Measurements from ENCODE around the gene CCNB3.
"Not testable (repeated sequence)": the region's sequence is repeated elsewhere in the genome, so short reads cannot be mapped to it uniquely, and the experiment has no call there.

Gene CCNB3

GRCh38 chrX:50200907-50201306 is 3.7 kb upstream of the CCNB3 start, which contains the start of gene AKAP4:
Gene AKAP4 (minus strand): TSS chrX:50201007. CDS start chrX:50200889, 118 bp downstream.
- Mint-ChIP-seq H3K4me3 (no peak within 1 kb of the TSS), H3K4me1 (peaks cover 16% of the 10 kb centered on the region), H3K36me3 (ENCODE audit: insufficient read depth) (peaks cover 6% of the 10 kb centered on the region), H3K27ac (ENCODE audit: low read depth) (no peak within 1 kb of the TSS), H3K27me3 (peaks cover 11% of the 10 kb centered on the region), H3K9me3 (no peaks in the 10 kb centered on the region)
- ATAC-seq (replicated peaks; ENCODE audit: extremely low read depth, poor library complexity, severe bottlenecking) (no peak), DNase-seq (ENCODE audit: low spot score in 2 of 2) (no peak)

- Mint-ChIP-seq H3K36me3 (ENCODE audit: insufficient read depth) (peaks cover 6% of the 10 kb centered on the region), H3K9me3 (no peaks in the 10 kb centered on the region), H3K27me3 (peaks cover 11% of the 10 kb centered on the region), H3K27ac (ENCODE audit: low read depth) (no peak overlapping the region), H3K4me3 (no peak overlapping the region), H3K4me1 (peaks cover 16% of the 10 kb centered on the region)
- DNase-seq (ENCODE audit: low spot score in 2 of 2) (no peak), ATAC-seq (replicated peaks; ENCODE audit: extremely low read depth, poor library complexity, severe bottlenecking) (no peak)
These were observed 2.0 kb upstream of the CCNB3 start for GRCh38 chrX:50202539-50202938.

- Mint-ChIP-seq H3K36me3 (ENCODE audit: insufficient read depth) (peaks cover 6% of the 10 kb centered on the region), H3K4me1 (peaks cover 16% of the 10 kb centered on the region), H3K4me3 (no peak overlapping the region), H3K27ac (ENCODE audit: low read depth) (no peak overlapping the region), H3K9me3 (no peaks in the 10 kb centered on the region), H3K27me3 (no peaks in the 10 kb centered on the region)
- ATAC-seq (replicated peaks; ENCODE audit: extremely low read depth, poor library complexity, severe bottlenecking) = no peak
- DNase-seq (ENCODE audit: low spot score in 2 of 2) = no peak
These were observed 2.2 kb downstream of the CCNB3 start for GRCh38 chrX:50206753-50207152.

- no peaks in the 10 kb centered on the region for H3K4me1 Mint-ChIP-seq
- H3K27me3 Mint-ChIP-seq = no peaks in the 10 kb centered on the region
- ATAC-seq (replicated peaks; ENCODE audit: extremely low read depth, poor library complexity, severe bottlenecking) = no peak
These were observed 6.9 kb downstream of the CCNB3 start for GRCh38 chrX:50211510-50211909.

GRCh38 chrX:50281253-50281652 is 76.7 kb downstream of the CCNB3 start:
- Mint-ChIP-seq H3K4me3 (no peak overlapping the region), H3K27me3 (no peaks in the 10 kb centered on the region), H3K4me1 (no peaks in the 10 kb centered on the region), H3K36me3 (ENCODE audit: insufficient read depth) (no peaks in the 10 kb centered on the region), H3K9me3 (no peaks in the 10 kb centered on the region), H3K27ac (ENCODE audit: low read depth) (no peak overlapping the region)
- DNase-seq (ENCODE audit: low spot score in 2 of 2) (no peak), ATAC-seq (replicated peaks; ENCODE audit: extremely low read depth, poor library complexity, severe bottlenecking) (no peak)

More at GRCh38 chrX:50211510-50211909, 6.9 kb downstream of the CCNB3 start:
- H3K9me3 Mint-ChIP-seq = no peaks in the 10 kb centered on the region
- no peak overlapping the region for H3K27ac Mint-ChIP-seq (ENCODE audit: low read depth)
- no peak overlapping the region for H3K4me3 Mint-ChIP-seq
- no peaks in the 10 kb centered on the region for H3K36me3 Mint-ChIP-seq (ENCODE audit: insufficient read depth)
- no peak for DNase-seq (ENCODE audit: low spot score in 2 of 2)

- Mint-ChIP-seq H3K27me3 (no peaks in the 10 kb centered on the region), H3K27ac (ENCODE audit: low read depth) (no peak overlapping the region), H3K4me3 (no peak overlapping the region), H3K4me1 (no peaks in the 10 kb centered on the region), H3K36me3 (ENCODE audit: insufficient read depth) (no peaks in the 10 kb centered on the region), H3K9me3 (no peaks in the 10 kb centered on the region)
- ATAC-seq (replicated peaks; ENCODE audit: extremely low read depth, poor library complexity, severe bottlenecking) = no peak
- DNase-seq (ENCODE audit: low spot score in 2 of 2) = no peak
These were observed 122.7 kb downstream of the CCNB3 start for GRCh38 chrX:50327235-50327634.

- ATAC-seq (replicated peaks; ENCODE audit: extremely low read depth, poor library complexity, severe bottlenecking); H3K27ac Mint-ChIP-seq (ENCODE audit: low read depth); H3K4me3 Mint-ChIP-seq: not testable (repeated sequence)
These were observed 128.1 kb downstream of the CCNB3 start for GRCh38 chrX:50332668-50333067.

GRCh38 chrX:50333308-50333707 is 128.7 kb downstream of the CCNB3 start:
- H3K36me3 Mint-ChIP-seq (ENCODE audit: insufficient read depth) = no peaks in the 10 kb centered on the region
- H3K27me3 Mint-ChIP-seq = no peaks in the 10 kb centered on the region
- H3K27ac Mint-ChIP-seq (ENCODE audit: low read depth) = no peak overlapping the region
- ATAC-seq (replicated peaks; ENCODE audit: extremely low read depth, poor library complexity, severe bottlenecking) (no peak), DNase-seq (ENCODE audit: low spot score in 2 of 2) (no peak)
- no peak overlapping the region for H3K4me3 Mint-ChIP-seq
- no peaks in the 10 kb centered on the region for H3K4me1 Mint-ChIP-seq
- no peaks in the 10 kb centered on the region for H3K9me3 Mint-ChIP-seq

More at GRCh38 chrX:50332668-50333067, 128.1 kb downstream of the CCNB3 start:
- not testable (repeated sequence) for H3K4me1 Mint-ChIP-seq; H3K9me3 Mint-ChIP-seq; DNase-seq (ENCODE audit: low spot score in 2 of 2); H3K27me3 Mint-ChIP-seq; H3K36me3 Mint-ChIP-seq (ENCODE audit: insufficient read depth)

GRCh38 chrX:50343917-50344316 is 139.4 kb downstream of the CCNB3 start:
- no peaks in the 10 kb centered on the region for H3K4me1 Mint-ChIP-seq
- peaks cover 12% of the 10 kb centered on the region for H3K27me3 Mint-ChIP-seq
- no peaks in the 10 kb centered on the region for H3K9me3 Mint-ChIP-seq
- no peak overlapping the region for H3K27ac Mint-ChIP-seq (ENCODE audit: low read depth)
- H3K36me3 Mint-ChIP-seq (ENCODE audit: insufficient read depth) = no peaks in the 10 kb centered on the region
- no peak for ATAC-seq (replicated peaks; ENCODE audit: extremely low read depth, poor library complexity, severe bottlenecking)
- H3K4me3 Mint-ChIP-seq = no peak overlapping the region
- no peak for DNase-seq (ENCODE audit: low spot score in 2 of 2)

- no peaks in the 10 kb centered on the region for H3K4me1 Mint-ChIP-seq
- no peak for DNase-seq (ENCODE audit: low spot score in 2 of 2)
- H3K4me3 Mint-ChIP-seq = no peak overlapping the region
- no peaks in the 10 kb centered on the region for H3K27me3 Mint-ChIP-seq
- no peaks in the 10 kb centered on the region for H3K36me3 Mint-ChIP-seq (ENCODE audit: insufficient read depth)
- H3K9me3 Mint-ChIP-seq = no peaks in the 10 kb centered on the region
- no peak for ATAC-seq (replicated peaks; ENCODE audit: extremely low read depth, poor library complexity, severe bottlenecking)
- H3K27ac Mint-ChIP-seq (ENCODE audit: low read depth) = no peak overlapping the region
These were observed 168.4 kb downstream of the CCNB3 start for GRCh38 chrX:50372966-50373365.

- ATAC-seq (replicated peaks; ENCODE audit: extremely low read depth, poor library complexity, severe bottlenecking) (no peak), DNase-seq (ENCODE audit: low spot score in 2 of 2) (no peak)
- H3K9me3 Mint-ChIP-seq = no peaks in the 10 kb centered on the region
- no peaks in the 10 kb centered on the region for H3K27me3 Mint-ChIP-seq
- no peak overlapping the region for H3K4me3 Mint-ChIP-seq
- no peak overlapping the region for H3K27ac Mint-ChIP-seq (ENCODE audit: low read depth)
- no peaks in the 10 kb centered on the region for H3K36me3 Mint-ChIP-seq (ENCODE audit: insufficient read depth)
- no peaks in the 10 kb centered on the region for H3K4me1 Mint-ChIP-seq
These were observed 171.1 kb downstream of the CCNB3 start for GRCh38 chrX:50375481-50376267.

- no peak overlapping the region for H3K27ac Mint-ChIP-seq (ENCODE audit: low read depth)
- H3K4me3 Mint-ChIP-seq = no peak overlapping the region
- H3K9me3 Mint-ChIP-seq = no peaks in the 10 kb centered on the region
- ATAC-seq (replicated peaks; ENCODE audit: extremely low read depth, poor library complexity, severe bottlenecking) (no peak), DNase-seq (ENCODE audit: low spot score in 2 of 2) (no peak)
- H3K4me1 Mint-ChIP-seq = peaks cover 6% of the 10 kb centered on the region
- H3K27me3 Mint-ChIP-seq = no peaks in the 10 kb centered on the region
- H3K36me3 Mint-ChIP-seq (ENCODE audit: insufficient read depth) = no peaks in the 10 kb centered on the region
These were observed 177.3 kb downstream of the CCNB3 start for GRCh38 chrX:50381729-50382415.

- Mint-ChIP-seq H3K4me1 (peaks cover 6% of the 10 kb centered on the region), H3K36me3 (ENCODE audit: insufficient read depth) (no peaks in the 10 kb centered on the region), H3K27me3 (peaks cover 12% of the 10 kb centered on the region), H3K27ac (ENCODE audit: low read depth) (no peak overlapping the region), H3K9me3 (no peaks in the 10 kb centered on the region), H3K4me3 (no peak overlapping the region)
- ATAC-seq (replicated peaks; ENCODE audit: extremely low read depth, poor library complexity, severe bottlenecking) (no peak), DNase-seq (ENCODE audit: low spot score in 2 of 2) (no peak)
These were observed 182.0 kb downstream of the CCNB3 start for GRCh38 chrX:50386520-50386919.

All from central memory CD8-positive, alpha-beta T cell (primary cell).